NCI-H2227 (cell line): ENCODE results near the gene DSCAML1.

ENCODE experiments used
- DNase-seq: peaks from one replicate; lab custom pipeline; 2025; ENCODE audit not compliant: unreplicated experiment; lab: John Stamatoyannopoulos, UW

Gene DSCAML1

DNA sequence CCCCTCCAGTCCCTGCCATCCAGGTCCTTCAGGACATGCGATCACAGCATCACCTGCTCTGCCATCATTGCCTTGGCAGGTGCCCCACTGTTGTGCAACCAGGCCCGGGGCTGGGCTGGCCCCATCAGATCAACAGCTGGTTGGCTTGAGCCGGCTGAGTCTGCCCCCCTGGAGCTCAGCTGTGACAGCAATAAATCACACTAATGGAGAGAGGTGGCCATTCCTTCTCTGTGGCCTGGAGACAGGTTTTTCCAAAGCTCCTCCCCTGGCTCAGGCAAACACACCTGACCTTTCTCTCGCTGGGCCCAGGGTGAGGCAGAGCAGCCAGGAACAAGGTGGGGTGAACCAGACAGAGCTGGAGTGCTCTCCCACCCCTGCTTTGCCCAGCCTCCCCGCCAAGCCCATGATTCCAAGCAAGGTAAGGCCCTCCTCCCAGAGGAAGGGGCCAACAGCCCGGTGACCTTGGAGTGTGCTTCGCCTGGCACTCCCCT, 36.4 kb upstream of the DSCAML1 start:
- peak; percentile 53 for DNase-seq

DNA sequence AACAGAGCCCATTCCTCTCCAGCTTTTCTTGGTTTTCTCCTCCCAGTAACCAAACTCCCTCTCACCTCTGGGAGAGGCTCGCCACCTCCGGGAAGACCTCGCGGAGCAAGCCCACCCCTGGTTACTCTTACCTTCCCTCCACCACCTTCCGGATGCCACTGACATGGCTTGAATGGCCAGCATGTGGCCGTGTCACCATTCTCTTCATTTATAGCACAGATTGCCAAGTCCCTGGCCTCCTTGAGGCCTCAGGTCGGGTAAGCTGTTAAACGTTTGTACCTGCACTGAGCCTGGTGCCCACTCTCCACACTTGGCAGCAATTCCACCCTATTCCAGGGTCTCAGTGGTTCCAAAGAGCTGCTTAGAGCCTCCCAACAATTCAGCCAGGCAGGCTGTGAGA, 35.5 kb upstream of the DSCAML1 start:
- no peak for DNase-seq

DNA sequence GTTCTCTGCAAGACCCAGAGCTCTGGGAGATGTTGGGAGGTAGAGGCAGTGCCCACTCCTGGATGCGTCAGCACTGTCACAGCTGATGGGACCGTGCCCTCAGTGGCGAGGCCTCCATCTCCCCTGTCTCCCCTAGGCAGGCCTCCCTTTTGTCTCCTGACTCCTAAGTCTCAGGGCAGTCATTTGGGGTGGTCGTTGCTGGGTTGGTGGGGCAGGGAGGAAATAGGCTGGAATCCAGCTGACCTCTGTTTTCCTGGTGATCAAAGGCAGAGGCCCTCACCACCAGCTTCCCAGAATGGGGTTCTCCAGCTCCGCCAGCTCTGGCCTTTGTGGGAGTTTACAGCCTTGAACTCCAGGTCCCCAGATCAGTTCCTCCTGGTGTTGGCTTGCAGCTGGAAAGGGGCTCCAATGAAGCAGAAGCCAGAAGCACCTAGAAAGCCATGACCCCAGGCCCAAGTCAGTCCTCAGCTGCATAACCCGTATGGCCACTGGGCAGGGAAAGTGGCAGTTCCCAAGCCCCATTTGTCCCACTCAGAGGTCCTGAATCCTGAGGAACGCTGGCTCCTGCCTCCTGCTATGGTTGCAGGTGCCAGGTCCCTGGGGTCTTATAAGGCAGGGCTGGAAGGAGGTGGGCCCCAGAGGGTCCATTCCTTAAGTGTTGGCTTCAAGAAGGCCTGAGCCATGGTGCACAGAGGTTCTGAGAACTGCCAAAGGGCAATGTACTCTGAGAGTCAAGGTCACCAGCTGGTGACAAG, 34.8 kb upstream of the DSCAML1 start:
- DNase-seq = no peak

DNA sequence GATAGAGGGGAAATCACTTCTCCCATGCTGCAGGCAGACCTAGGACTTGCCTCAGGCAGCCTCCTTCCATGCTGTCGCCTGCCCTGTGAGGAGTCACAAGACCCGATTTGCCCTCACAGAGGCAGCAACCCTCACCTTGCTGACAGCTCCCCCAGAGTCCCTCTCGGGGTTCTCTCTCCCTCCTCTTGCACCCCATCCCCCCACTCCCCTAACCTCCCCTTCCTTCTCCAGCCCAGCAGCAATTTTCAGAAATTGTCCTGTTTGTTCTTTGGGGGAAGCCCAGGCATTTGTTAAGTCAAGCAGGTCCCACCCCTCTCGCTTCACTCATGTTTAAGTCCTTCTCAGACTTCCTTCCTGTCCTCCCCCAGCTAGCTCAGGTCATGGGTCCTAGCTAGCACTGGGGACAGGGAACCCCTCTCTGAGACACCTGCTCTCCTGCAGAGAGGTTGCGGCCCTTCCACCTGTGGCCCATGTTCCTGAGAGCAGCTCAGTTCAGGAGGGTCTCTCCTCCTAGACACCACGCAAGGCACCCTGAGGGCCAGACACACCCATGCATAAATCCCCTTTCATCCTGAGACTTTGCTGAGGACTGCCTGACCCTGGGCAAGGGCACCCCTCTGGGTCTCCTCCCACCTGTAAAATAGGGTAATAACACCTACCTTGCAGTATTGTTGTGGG, 33.8 kb upstream of the DSCAML1 start:
- DNase-seq = no peak

DNA sequence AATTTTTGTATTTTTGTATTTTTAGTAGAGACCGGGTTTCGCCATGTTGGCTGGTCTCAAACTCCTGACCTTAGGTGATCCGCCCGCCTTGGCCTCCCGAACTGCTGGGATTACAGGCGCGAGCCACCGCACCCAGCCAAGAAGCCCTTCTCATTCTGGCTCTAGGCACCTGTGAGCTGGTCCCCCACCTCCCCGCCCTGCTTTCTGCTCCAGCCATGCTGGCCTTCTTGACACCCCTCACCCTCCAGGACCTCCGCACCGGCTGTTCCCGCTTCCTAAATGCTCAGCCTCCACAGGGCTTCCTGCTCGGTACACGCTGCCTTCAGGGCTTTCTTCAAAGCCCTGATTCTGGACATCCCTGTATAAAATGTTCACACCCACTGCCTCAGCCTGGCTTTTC, 33.1 kb upstream of the DSCAML1 start:
- DNase-seq = no peak

DNA sequence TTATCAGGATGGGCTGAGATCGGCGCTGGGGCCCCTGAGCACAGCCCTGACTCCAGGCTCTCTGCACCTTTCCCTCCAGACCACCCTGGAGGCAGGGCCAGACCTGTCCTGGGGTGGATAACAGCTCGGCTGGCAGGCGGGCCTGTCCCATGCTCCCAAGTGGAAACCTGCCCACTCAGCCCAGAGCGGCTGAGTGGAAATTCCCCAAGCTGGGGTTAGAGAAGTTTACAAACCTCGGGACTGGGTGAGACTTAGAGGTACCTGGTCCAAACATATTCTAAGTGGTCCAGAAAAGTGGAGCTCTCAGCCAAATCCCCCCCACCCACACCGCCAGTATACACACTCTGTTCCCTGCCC, 32.3 kb upstream of the DSCAML1 start:
- no peak for DNase-seq

DNA sequence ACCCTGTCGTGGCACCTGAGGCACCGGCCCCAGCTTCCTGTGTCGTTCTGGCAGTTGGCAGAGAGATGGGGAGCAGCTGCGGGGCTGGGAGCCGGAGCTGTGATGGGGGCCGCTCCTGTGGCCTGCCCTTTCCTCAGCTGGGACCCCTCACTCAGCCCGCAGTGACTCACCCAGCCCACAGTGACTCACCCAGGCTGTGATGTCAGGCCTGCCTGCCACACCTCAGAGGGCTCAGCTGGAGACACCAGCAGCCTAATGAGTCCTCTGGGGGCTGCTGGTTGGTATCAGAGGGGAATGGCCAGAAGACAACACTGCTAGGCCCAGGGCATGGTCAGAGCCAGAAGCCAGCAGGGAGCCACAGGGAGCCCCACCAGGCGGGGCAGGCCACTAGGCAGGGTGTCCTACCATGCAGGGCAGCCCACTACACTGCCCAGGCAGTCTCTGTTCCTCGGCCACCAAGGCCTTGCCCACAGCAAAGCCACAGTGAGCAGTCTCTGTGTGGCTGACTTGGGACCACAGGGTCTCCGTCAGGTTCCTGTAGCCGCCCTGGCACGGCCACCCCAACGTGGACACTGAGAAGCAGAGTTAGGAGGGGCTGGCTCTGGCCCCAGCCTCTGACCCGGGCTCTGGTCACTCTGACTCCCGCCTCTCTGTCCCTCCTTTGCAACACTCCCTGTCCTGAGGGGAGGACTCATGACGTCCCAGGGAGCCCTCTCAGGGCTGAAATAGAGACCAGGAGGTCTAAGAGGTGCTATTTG, 31.8 kb upstream of the DSCAML1 start:
- no peak for DNase-seq

DNA sequence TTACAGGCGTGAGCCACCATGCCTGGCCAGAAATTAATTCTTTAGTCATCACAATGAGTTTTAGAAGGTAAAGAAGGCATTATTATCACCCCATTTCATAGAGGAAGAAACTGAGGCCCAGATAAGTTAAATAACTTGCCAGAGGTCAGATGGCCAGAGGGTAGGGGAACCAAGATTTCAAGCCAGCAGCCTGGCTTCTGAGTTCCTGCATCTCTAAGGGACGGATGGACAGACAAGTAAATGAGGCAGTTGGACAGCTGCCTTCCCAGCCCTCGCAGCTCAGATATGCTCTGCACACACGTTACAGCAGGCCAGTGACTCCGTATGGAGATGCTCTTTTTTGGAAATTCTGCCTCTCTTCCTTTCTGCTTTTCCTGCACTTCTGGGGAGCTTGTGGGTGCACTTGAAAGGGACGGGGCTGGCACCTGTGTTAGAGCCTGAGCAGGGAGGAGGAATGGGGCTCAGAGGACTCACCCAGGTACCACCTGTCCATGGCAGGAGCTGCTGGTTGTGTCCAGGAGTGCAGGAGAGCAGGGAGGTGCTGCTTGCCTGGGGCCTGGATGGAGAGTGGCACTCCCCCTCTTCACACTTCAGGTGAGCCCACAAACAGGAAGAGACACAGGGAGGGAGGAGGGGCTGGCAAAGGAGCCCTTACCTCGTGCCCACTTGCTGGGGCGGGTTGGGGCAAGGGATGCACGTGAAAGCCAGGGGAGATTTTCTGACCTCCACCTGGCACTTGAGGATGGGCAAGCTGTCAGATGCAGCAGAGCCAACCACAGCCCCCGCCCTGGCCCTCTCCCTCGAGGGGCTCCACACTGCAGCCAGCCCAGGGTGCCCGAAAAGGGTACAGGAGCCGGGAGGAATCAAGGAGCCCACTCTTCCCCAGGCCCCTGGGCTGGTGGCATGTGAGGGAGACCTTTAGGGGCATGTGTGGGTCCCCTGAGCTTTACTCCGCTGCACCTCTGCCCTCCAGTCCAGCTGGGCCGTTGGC, 30.8 kb upstream of the DSCAML1 start:
- no peak for DNase-seq

DNA sequence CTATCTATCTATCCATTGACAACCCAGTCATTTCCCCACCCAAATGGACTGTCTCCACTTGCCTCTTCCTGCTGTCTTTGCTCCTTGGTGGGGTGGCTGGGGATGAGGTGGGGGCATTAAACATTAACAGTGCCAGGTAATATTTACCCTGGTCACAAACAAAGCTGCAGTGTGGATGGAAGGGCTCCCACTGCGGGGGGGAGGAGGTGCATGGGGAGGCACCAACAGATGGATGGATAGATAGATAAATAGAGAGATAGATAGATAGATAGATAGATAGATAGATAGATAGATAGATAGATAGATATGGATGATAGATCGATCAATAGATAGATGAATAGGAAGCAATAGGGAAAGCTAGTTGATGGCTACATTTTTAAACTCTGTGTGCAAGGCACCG, 29.8 kb upstream of the DSCAML1 start:
- DNase-seq = no peak

DNA sequence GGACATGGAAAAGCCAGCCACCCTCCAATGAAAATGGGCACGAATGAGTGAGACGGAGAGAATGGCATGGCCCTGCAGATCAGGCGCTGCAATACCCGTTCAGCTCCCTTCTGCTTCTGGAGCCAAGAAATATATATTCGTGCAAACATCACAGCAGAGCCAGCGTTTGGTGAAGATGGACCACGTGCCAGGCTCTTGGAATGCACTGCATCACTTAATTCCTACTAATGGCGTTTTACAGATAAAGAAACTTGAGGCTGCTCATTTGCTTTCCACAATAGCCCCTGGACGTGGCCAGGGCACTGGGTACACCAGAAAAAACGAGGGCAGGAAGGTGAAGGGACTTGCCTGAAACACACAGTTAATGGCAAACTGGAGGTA, 29.2 kb upstream of the DSCAML1 start:
- no peak for DNase-seq

DNA sequence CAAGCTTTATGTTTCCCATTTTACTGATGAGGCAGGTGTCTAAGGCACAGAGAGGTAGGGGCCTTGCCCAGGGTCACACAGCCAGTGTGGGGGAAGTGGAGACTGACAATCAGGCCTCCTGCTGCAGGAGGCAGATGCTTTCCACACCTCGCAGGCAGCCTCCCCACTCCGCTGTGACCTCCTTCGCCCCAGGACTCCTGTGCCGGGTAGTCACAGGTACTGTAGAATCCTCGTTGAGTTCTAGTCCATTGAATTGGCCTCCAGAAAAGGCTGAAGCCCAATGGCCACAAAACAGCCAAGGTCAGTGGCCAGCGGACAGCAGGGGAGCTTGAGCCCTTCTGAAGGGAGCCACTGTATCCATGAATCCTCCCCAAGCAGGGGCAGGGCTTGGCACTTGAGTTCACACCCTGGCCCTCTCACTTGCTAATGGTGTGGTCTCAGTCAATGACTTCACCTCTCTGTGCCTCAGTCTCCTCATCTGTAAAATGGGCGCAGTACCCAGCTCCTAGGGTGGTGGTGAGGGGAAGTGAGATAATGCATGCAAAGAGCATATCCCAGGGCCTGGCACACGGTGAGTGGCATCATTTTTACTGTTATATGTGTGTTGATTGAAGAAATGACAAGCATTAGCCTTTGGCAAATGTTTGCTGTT, 28.6 kb upstream of the DSCAML1 start:
- no peak for DNase-seq

DNA sequence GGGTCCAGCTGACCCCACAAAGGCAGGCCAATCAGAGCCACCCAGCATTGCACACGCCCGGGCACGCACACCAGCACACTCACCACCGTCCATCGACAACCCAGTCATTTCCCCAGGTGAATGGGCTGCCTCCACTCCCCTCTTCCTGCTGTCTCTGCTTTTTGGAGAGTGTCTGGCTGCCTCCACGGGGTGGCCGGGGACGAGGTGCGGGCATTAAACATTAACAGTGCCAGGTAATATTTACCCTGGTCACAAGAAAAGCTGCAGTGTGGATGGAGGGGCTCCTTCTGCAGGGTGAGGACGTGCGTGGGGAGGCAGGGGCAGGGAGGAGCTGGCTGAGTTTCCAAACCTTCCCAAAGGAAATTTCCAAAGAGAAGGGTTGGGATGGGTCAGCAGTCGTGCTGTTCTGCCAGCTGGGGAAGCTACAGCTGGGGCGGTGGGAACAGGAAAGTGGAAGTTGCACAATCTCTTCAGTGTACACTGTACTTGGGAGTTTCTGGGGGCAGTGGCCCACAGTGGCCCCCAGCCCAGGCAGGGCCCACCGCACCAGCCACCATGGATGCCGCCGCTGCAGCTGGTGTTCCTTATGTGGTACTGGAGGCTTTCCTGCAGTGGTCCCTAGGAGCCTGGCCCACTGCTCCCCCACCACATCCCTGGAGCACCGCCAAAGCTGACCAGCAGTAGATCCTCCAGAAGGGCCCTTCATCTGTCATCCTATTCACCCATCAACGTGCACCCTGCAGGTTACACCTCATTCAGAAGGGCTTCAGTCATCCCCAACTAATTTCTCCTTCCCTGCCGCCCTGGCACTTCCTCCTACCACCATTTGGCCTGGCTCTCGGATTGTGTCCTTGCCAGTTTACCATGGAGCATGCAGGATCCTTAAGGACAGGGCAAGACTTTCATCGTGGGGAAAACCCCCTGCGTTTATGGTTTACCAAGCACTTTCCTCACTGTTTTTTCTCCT, 27.8 kb upstream of the DSCAML1 start, which contains the start of gene FXYD2:
FXYD2 (minus strand) TSS at position 174 of the 967 bp plus-strand sequence; CDS start at position 108, 66 bp downstream.
- DNase-seq = no peak

DNA sequence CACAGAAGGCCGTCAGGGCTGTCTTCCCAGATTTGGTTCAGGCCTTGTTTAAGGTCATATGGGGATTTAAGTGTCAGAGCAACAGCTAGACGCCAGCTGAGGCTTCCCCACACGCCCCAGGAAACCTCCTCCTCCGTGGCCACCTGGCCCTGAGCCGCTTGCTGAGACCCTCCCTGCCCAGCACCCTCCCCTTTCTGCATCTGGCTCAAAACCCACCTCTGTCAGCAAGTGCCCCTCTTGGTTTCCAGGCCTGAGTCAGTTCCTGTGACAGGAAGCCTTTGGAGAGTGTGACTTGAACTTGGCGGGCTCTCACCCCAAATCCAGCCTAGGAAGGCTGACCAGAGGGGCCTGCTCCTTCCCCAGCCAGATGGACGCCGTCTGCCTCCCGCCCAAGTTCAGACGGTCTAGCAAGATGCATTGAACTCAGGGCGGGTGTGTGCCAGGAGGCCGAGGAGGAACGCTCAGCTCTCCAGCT, 27.0 kb upstream of the DSCAML1 start:
- DNase-seq = no peak

DNA sequence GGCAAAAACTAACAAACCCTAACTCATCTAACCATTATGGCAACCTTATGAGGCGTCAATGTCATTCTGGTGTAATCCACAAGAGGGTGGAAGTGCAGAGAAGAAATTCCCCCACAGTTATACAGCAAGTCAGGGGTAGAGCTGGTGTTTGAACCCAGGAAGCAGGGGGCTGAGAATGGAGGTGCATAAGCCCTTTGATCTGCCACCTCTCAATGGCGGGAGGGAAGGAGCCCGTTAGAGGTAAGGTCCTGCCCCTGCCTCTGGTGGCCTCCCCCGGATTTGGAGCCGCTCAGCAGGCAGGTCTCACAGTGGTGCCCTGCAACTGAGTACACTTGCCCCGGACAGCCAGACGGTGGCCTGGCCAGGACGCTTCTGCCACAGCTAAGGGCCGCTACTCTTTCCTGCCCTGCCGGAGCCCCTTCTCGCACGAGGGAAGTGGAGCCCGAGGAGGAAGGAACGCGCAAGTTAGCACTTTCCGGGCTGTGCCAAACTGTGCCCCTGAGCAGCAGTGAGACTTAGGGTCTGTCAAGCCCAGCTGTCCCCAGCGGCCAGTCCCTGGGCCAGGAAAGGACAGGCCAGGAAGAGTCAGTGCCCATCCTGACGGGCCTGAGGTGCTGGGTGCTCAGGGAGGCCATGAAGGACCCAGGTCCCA, 26.4 kb upstream of the DSCAML1 start:
- DNase-seq = no peak

DNA sequence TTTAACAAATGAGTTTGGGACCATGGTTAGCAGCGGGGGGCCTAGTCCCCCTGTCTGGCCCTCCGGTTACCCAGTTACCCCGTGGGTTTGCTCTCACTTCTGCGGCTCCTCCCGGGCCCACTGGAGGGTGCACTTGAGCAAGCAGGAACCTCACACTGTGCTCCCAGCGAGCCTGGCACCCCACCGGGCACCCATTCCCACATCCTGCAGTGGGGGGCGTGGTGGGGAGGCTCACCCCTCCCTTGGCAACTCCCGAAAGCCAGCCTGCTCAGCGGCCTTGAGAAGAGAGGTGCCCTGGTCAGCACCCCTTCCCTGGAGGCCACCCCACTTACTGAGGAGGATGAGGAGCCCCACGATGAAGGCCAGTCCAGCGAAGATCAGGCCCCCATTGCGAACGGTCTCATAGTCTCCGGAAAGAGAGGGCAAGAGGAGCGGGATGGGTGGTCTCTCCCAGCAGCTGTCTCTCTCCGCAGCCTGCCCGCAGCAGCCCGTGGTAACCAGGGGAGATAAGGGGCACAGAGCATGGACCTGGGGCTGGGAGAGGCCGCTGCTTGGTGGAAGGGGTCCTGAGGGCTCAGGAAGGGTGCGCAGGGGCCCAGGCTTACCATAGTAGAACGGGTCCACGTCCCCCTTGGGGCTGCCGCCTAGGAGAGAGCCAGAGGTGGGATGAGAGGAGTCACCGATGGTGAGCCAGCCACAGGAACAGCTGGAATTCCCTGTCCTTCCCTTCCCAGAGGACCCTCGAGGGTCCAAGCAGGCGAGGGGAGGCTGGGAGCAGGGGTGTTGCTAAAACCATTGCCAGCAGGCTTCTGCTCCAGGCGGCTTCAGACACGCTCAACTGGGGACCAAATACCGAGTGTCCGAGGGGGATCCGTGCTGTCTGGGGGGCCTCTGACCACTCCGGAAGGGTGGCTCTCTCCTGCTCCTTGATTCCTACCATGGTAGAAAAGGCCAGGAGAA, 25.3 kb upstream of the DSCAML1 start:
- DNase-seq = peak; percentile 40

DNA sequence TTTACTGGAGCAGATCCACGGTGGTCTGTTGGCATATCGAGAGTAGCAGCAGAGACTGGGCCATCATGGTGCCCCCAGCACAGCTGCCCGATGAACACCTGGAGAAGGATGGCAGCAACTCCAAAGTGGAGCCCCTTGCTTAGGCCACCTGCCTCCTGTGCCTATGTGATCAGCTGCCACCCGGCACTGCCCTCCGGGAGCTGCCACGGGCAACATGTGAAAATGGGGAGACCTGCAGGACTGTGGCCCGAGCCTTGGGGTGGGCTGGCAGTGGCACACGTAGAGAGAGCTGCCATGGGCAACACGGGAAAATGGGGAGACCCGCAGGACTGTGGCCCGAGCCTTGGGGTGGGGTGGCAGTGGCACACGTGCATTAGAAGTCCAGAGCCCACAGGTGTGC, 24.4 kb upstream of the DSCAML1 start:
- no peak for DNase-seq

DNA sequence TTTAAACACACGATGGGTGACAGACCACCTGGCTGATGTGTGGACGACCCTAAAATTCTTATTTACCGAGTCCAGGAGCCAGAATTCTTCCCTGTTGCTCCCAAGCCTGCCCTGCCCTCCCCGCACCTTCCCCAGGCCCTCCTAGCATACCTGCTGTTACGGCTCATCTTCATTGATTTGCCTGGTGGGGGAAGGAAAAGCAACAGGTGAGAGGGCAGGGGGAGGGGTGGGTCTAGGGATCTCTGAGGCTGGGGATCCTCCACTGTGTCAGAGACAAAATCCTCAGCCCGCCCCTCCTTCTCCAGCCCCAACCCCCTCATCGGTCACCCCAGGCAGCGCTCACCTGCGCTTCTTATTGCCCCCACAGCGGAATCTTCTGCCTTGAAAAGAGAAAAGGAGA, 23.5 kb upstream of the DSCAML1 start:
- no peak for DNase-seq
